Measurements from ENCODE around the gene FAXDC2. TPM values are rescaled to one million over a fixed set of nuclear protein-coding genes. Genes with fewer than 3 reads are reported as not detected.
A peak's percentile ranks its signal among the peaks of the same experiment; 100 is the strongest.

The FAXDC2 gene
- total and polyA plus RNA-seq, 9 of the 15 experiments (the other 6 are each of a cell fraction or from before 2014, with no cell fraction given) = 2.4 to 30.0 (median 9.9) TPM

DNA sequence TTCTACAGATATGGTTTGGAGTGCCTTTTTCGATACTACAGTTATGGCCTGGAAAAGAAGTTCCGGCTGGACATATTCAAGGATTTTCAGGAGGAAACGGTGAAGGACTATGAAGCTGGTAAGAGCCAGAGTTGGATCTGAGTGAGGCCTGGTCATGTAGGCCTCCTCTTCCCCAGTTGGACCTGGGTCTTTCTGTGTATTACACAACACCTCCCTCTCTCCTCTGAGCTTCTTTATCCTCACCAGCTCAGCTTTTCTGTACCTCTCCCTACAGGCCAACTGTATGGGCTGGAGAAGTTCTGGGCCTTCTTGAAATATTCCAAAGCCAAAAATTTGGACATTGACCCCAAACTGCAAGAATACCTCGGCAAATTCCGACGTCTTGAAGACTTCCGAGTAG lies 39.2 kb downstream of the FAXDC2 start:
- Histone ChIP-seq H2AFZ (ENCODE audit: low read depth, low read length) (no peak overlapping the region), H3K4me3 (no peak overlapping the region), H3K4me2 (ENCODE audit: insufficient read depth, low read length) (no peak overlapping the region), H3K9me3 (replicated peaks; ENCODE audit: control insufficient read depth, insufficient read depth, low read depth, low read length) (no peaks in the 10 kb centered on the region), H3K9me1 (ENCODE audit: control insufficient read depth, insufficient read depth, low read length) (no peaks in the 10 kb centered on the region), H3K27ac (ENCODE audit: extremely low read depth, low read depth, low read length) (no peak overlapping the region), H4K20me1 (replicated peaks; ENCODE audit: control insufficient read depth, insufficient read depth, low read length) (peaks cover 3% of the 10 kb centered on the region; the same call in 1 of the 2 replicates), H3K36me3 (ENCODE audit: control insufficient read depth, insufficient read depth, low read length) (peaks cover 93% of the 10 kb centered on the region), H3K4me1 (replicated peaks in 1 of 2; ENCODE audit: control insufficient read depth in 2 of 2, insufficient read depth in 2 of 2, low read length in 2 of 2) (no peaks in the 10 kb centered on the region; a peak in 1 of 5 replicates), H3K9ac (ENCODE audit: insufficient read depth in 1 of 2, low read depth in 2 of 2, low read length in 2 of 2) (no peak overlapping the region), H3K27me3 (ENCODE audit: control insufficient read depth in 2 of 2, insufficient read depth in 2 of 2, low read length in 2 of 2) (no peaks in the 10 kb centered on the region), H3K79me2 (ENCODE audit: control insufficient read depth, insufficient read depth, low read length) (peaks cover 6% of the 10 kb centered on the region; the same call in 2 of the 3 replicates)
- ATAC-seq = no peak
- no peak for FAIRE-seq
- intact Hi-C loops (cut with micrococcal nuclease) (no loop called here), in situ Hi-C loops (cut with MboI) (no loop called here)
- no peak for DNase-seq (ENCODE audit: extremely low read depth in 1 of 4, low spot score in 3 of 4)
- TF ChIP-seq HDAC3 (IDR thresholded peaks at IDR 0.05; ENCODE audit: borderline replicate concordance, partially characterized antibody) = no peak
- TF ChIP-seq PCBP2 (IDR thresholded peaks at IDR 0.05; ENCODE audit: low read depth, low read length, poor library complexity, severe bottlenecking) = no peak
- TF ChIP-seq ZNF12 (CRISPR knock-in tag; IDR thresholded peaks at IDR 0.05) = no peak
- TF ChIP-seq CEBPB (tag; IDR thresholded peaks at IDR 0.05) = peak; percentile 28; the same call in 1 of the 2 replicates
- no peak for TF ChIP-seq RBM25 (IDR thresholded peaks at IDR 0.05; ENCODE audit: low read depth, low read length, severe bottlenecking)
- no TSS peak for BruUV-seq (replicated peaks)
- ChIA-PET POLR2A (interaction anchor here (0.5 kb wide), 1 partner anchor 25 kb away, joined by 4 read pairs; no protein-coding TSS in a partner anchor), CTCF (ENCODE audit: low intra/inter-chr PET ratio) (interaction anchor here (0.8 to 2.5 kb wide), 4 partner anchors 159 to 169 kb away, joined by 3 to 24 read pairs (median 6); no protein-coding TSS in a partner anchor)
- whole genome bisulfite sequencing (ENCODE audit: insufficient coverage, low coverage, missing lambda C conversion rate) = 91% methylated on average over 7 of the region's 7 CpGs

DNA sequence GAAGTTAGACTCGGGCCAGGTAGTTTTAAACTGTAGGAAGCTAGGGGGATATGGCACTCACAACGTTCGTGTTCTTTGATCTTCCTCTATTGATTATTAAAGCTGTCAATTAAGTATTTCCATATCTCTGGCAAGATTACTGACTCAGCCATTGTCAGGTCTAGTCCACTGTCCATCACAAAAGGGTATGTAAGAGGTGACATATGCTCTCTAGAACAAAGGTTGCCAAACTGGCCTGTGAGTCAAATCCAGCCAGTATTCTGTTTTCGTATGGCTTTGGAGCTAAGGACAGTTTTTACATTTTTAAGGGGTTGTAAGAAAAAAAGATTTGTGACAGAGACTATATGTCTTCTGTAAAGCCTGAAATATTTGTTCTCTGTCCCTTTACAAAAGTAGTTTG lies 44.2 kb downstream of the FAXDC2 start:
- H3K4me3 ChIP-seq = no peak overlapping the region
- TF ChIP-seq NCOR1 (IDR thresholded peaks at IDR 0.05) (no peak), TAL1 (IDR thresholded peaks at IDR 0.05) (no peak), IRF2 (CRISPR knock-in tag; IDR thresholded peaks at IDR 0.05) (no peak), CBX5 (IDR thresholded peaks at IDR 0.05; ENCODE audit: borderline replicate concordance, low read depth) (no peak), XRCC4 (IDR thresholded peaks at IDR 0.05; ENCODE audit: extremely low read depth, insufficient read depth, insufficient read length) (no peak), NFE2L1 (tag; IDR thresholded peaks at IDR 0.05; ENCODE audit: borderline replicate concordance, low read depth) (no peak)
- TF ChIP-seq, protein P1, sequence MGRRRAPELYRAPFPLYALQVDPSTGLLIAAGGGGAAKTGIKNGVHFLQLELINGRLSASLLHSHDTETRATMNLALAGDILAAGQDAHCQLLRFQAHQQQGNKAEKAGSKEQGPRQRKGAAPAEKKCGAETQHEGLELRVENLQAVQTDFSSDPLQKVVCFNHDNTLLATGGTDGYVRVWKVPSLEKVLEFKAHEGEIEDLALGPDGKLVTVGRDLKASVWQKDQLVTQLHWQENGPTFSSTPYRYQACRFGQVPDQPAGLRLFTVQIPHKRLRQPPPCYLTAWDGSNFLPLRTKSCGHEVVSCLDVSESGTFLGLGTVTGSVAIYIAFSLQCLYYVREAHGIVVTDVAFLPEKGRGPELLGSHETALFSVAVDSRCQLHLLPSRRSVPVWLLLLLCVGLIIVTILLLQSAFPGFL (CRISPR knock-in tag; IDR thresholded peaks at IDR 0.05) = no peak
- TF ChIP-seq, protein P2, sequence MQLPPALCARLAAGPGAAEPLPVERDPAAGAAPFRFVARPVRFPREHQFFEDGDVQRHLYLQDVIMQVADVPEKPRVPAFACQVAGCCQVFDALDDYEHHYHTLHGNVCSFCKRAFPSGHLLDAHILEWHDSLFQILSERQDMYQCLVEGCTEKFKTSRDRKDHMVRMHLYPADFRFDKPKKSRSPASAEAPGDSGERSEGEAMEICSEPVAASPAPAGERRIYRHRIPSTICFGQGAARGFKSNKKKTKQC (CRISPR knock-in tag; IDR thresholded peaks at IDR 0.05) = no peak

More for the DNA sequence above, 44.2 kb downstream of the FAXDC2 start:
- Histone ChIP-seq H3K4me1 (replicated peaks in 1 of 2; ENCODE audit: control insufficient read depth in 2 of 2, insufficient read depth in 2 of 2, low read length in 2 of 2) (no peaks in the 10 kb centered on the region), H3K9ac (ENCODE audit: insufficient read depth in 1 of 2, low read depth in 2 of 2, low read length in 2 of 2) (no peak overlapping the region), H3K27me3 (ENCODE audit: control insufficient read depth in 2 of 2, insufficient read depth in 2 of 2, low read length in 2 of 2) (no peaks in the 10 kb centered on the region), H3K4me2 (ENCODE audit: insufficient read depth, low read length) (no peak overlapping the region), H3K79me2 (ENCODE audit: control insufficient read depth, insufficient read depth, low read length) (peaks cover 11% of the 10 kb centered on the region; the same call in 2 of the 3 replicates), H3K9me3 (replicated peaks; ENCODE audit: control insufficient read depth, insufficient read depth, low read depth, low read length) (no peaks in the 10 kb centered on the region), H4K20me1 (replicated peaks; ENCODE audit: control insufficient read depth, insufficient read depth, low read length) (no peaks in the 10 kb centered on the region), H3K27ac (ENCODE audit: extremely low read depth, low read depth, low read length) (no peak overlapping the region), H2AFZ (ENCODE audit: low read depth, low read length) (no peak overlapping the region), H3K36me3 (ENCODE audit: control insufficient read depth, insufficient read depth, low read length) (peaks cover 96% of the 10 kb centered on the region), H3K9me1 (ENCODE audit: control insufficient read depth, insufficient read depth, low read length) (peaks cover 2% of the 10 kb centered on the region)
- in situ Hi-C loops (cut with MboI) = loop anchor here (10.0 kb wide), 1 partner anchor 161 kb away; no protein-coding TSS in a partner anchor
- CTCF ChIA-PET (ENCODE audit: low intra/inter-chr PET ratio) = no interaction called here
- no peak for FAIRE-seq
- BruUV-seq (replicated peaks) = no TSS peak
- POLR2A ChIA-PET = interaction anchor here (0.6 to 1.0 kb wide), 2 partner anchors 50 to 52 kb away, joined by 3 to 4 read pairs; partner anchors contain the start of gene CNOT8
- 88% methylated on average over 4 of the region's 4 CpGs for whole genome bisulfite sequencing (ENCODE audit: insufficient coverage, low coverage, missing lambda C conversion rate)
- DNase-seq (ENCODE audit: extremely low read depth in 1 of 4, low spot score in 3 of 4) = no peak
- ATAC-seq = no peak
- intact Hi-C loops (cut with micrococcal nuclease) = no loop called here

Data from K562 (cell line).